ENCODE measurements around the gene ZBTB7A.
A peak's percentile ranks its signal among the peaks of the same experiment; 100 is the strongest.

Gene ZBTB7A

DNA sequence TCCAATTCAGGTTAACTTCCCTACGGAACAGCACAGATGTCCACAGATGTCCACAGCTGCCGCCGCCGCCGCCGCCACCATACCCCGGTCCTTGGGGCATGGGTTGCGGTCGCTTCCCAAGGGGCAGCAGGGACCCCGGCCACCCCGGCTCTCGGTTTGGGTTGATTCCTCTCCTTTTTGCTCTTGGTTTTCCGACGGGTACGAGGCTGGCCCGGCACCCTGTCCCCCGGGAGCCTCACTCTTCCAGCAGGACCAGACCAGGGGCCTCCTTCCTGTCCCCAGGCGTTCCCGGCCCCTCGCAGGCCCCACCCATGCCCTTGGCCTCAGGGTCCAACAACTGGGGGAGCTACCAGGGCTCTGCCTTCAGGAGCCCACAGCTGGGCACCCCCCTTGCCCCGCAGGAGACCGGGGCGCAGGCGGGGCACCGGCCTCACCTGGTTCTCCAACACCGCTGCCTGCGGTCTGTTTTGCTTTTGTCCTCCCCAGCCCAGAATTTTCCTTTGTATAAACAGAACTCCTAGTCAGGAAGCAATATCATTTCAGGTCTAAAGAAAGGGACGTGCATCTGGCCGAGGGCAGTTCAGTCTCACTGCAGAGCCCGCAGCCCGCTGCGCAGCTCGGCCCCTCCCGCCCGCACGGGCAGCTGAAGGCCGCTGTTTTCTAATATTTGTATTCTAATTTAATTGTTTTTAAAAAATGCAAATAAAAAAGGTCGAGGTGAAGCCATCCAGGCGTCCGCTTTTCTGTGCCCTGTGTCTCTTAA lies 27.9 kb downstream of the ZBTB7A start:
- no peak for DNase-seq

GRCh38 chr19:4038057-4038456 lies 28.6 kb downstream of the ZBTB7A start:
- DNase-seq, result no peak

- no peak for DNase-seq
These were observed 29.3 kb downstream of the ZBTB7A start for GRCh38 chr19:4037301-4037949.

GRCh38 chr19:4036576-4037300 lies 30.0 kb downstream of the ZBTB7A start:
- no peak for DNase-seq

GRCh38 chr19:4035582-4035981 lies 31.1 kb downstream of the ZBTB7A start:
- DNase-seq, result no peak

- DNase-seq, result no peak
These were observed 31.6 kb downstream of the ZBTB7A start for GRCh38 chr19:4035018-4035566.

GRCh38 chr19:4034048-4035017 lies 32.4 kb downstream of the ZBTB7A start:
- DNase-seq, result peak in 53 of 58 donors; percentile 27 to 92 (median 76)

GRCh38 chr19:4033028-4033956 lies 33.4 kb downstream of the ZBTB7A start:
- no peak for DNase-seq

- DNase-seq, result peak in 1 of 58 donors; percentile 28
These were observed 34.3 kb downstream of the ZBTB7A start for GRCh38 chr19:4032436-4032835.

- DNase-seq, result no peak
These were observed 35.3 kb downstream of the ZBTB7A start for GRCh38 chr19:4031420-4031819.

DNA sequence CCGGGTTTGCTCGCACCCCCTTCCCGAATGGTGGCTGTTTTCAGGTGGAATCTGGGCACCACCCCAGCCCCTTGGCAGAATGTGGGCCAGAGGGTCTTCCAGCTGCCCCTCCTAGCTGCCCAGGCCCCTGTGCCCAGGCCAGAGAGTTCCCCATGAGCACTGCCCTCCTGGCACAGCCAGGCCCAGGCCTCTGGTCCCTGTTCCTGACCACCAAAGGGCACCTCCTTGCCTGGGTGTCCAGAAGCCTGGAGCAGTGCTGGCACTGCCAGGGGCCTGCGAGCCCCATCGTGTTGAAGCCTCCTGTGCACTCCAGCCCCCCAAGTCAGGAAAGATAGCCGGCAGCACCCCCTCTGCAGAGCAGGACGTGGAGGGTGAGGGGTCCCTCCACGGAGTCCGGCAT lies 35.7 kb downstream of the ZBTB7A start:
- no peak for DNase-seq

- no peak for DNase-seq
These were observed 36.1 kb downstream of the ZBTB7A start for GRCh38 chr19:4030552-4030951.

DNA sequence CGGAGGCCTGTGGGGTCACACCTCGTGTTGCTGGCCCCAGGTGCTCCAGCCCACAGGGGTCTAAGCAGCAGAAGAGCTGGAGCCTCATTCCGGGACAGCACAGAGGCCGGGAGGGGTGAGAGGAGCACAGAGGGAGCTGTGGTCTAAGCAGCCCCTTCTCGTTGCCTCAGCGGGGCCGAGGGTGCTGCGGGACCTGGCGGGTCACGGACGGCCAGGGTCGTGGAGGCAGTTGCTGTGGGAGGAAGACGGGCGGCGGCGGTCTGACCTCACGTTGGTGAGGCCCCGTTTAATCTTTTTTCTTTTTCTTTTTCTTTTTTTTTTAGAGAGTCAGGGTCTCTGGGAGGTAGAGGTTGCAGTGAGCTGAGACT lies 37.5 kb downstream of the ZBTB7A start:
- no peak for DNase-seq

GRCh38 chr19:4028334-4029246 lies 38.1 kb downstream of the ZBTB7A start:
- no peak for DNase-seq

- no peak for DNase-seq
These were observed 39.6 kb downstream of the ZBTB7A start for GRCh38 chr19:4027146-4027545.

DNA sequence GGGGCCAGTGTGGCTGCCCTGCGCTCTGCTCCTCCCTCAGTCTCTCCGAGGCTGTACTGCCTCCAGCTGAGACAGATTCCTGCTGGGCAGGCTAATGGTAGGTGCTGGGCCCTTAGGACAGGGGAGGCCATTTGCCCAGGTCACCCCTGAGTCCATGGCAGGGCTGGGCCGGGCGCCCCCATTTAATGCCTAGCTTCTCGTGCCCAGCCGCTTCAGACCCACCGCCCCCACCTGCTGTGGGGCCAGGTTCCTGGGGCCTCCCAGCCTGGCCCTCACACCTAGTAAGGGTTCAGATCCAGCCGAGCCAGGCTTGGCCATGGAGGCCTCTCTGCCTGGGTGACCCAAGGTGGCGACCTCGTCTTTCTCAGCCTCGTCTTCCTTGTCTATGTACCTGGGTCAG lies 41.4 kb downstream of the ZBTB7A start:
- DNase-seq, result no peak

DNA sequence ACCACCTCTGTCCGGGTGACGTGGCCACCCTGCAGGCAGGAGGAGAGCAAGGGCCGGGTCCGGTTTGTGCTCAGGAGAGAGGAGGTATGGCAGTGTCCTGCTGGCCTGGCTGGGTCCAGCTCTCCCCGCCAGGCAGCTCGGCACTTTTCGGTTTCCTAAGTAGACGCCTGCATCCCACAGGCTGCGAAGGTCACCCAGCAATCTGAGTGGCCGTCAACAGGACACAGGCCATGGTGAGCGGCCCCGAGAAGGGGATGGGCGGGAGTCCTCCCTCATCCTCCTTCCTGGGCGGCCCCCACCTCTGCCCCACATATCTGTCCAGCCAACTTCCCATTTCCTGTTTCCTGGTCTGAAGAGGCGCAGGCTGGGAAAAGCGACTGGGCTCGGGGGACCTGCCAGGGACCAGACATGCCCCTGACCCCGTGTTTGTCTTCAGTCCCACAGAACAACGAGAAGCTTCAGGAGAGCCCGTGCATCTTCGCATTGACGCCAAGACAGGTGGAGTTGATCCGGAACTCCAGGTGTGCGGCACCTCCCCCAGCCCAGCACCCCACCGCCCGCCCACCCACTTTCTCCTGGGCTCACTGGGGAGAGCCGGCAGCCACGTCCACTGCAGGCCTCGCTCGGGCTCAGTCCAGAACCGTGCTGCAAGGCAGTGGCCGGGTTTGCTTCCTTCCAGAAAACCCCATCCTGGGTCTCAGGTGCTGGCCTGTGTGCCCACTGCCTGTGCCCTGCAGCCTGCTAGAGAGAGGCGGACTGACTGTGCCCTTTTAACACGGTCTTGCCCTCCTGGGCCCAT lies 42.9 kb downstream of the ZBTB7A start:
- DNase-seq, result no peak

GRCh38 chr19:4019578-4019977 lies 47.1 kb downstream of the ZBTB7A start:
- DNase-seq, result peak in 1 of 58 donors; percentile 21

Data from anterior cingulate cortex (tissue), 58 donors.